ENCODE results near the gene NUS1.
"Not testable (repeated sequence)": the region's sequence is repeated elsewhere in the genome, so short reads cannot be mapped to it uniquely, and the experiment has no call there.

NUS1 gene

DNA sequence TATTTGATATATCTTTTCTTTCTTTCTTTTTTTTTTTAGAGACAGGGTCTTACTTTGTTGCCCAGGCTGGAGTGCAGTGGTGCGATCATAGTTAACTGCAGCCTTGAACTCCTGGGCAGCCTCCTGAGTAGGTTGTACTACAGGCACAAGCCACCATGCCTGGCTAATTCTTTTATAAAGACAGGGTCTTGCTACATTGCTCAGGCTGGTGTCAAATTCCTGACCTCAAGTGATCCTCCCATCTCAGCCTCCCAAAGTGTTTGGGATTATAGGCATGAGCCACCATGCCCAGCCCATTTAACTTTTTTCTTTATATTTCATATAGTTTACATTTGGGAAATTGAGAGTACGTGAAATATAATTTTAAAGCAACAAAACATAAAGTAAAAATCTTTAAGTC, 10.1 kb downstream of the NUS1 start:
- Histone ChIP-seq H2AFZ (no peak overlapping the region), H3K36me3 (ENCODE audit: control insufficient read depth, insufficient read depth, low read length) (no peaks in the 10 kb centered on the region), H3K27ac (no peak overlapping the region), H3K27me3 (ENCODE audit: control insufficient read depth, insufficient read depth, low read length) (no peaks in the 10 kb centered on the region), H3K79me2 (peaks cover 7% of the 10 kb centered on the region), H3K4me1 (peaks cover 2% of the 10 kb centered on the region), H3K9ac (no peak overlapping the region), H3K4me2 (ENCODE audit: low read length) (no peak overlapping the region), H3K4me3 (ENCODE audit: low read depth, low read length) (no peak overlapping the region), H3K9me3 (ENCODE audit: control insufficient read depth, low read length) (no peaks in the 10 kb centered on the region)
- TF ChIP-seq, protein P1, sequence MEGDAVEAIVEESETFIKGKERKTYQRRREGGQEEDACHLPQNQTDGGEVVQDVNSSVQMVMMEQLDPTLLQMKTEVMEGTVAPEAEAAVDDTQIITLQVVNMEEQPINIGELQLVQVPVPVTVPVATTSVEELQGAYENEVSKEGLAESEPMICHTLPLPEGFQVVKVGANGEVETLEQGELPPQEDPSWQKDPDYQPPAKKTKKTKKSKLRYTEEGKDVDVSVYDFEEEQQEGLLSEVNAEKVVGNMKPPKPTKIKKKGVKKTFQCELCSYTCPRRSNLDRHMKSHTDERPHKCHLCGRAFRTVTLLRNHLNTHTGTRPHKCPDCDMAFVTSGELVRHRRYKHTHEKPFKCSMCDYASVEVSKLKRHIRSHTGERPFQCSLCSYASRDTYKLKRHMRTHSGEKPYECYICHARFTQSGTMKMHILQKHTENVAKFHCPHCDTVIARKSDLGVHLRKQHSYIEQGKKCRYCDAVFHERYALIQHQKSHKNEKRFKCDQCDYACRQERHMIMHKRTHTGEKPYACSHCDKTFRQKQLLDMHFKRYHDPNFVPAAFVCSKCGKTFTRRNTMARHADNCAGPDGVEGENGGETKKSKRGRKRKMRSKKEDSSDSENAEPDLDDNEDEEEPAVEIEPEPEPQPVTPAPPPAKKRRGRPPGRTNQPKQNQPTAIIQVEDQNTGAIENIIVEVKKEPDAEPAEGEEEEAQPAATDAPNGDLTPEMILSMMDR (IDR thresholded peaks at IDR 0.05) = no peak

DNA sequence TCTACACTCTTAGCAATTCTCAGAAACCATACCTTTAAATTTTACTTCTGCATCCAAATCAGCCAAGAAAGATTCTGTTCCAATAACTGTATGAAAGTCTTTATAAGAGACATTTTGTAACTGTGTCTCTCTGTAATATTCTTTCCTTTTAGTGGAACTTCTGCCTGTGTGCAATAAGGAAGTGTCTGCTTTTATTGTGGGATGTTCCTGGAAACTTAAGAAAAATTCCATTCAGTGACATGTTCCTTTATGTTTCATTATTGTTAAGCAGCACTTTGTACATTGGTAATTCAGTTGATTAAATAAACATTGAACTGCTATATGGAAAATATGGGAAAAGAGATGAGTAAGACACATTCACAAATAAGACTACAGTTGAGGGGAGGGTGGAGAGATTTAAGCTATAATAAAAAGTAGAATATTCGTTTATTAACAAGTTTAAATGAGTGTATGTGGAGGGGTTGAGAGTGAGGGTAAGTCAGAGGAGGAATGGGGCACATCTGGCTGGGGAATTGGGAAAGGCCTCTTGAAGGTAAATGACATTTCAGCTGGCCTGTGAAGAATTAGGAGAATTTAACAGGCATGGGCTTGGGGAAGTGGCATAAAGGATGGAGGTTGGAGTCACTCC, 11.9 kb downstream of the NUS1 start:
- Histone ChIP-seq H3K4me1 (peaks cover 2% of the 10 kb centered on the region), H3K4me2 (ENCODE audit: low read length) (no peak overlapping the region), H3K36me3 (ENCODE audit: control insufficient read depth, insufficient read depth, low read length) (no peaks in the 10 kb centered on the region), H3K27ac (no peak overlapping the region), H3K9me3 (ENCODE audit: control insufficient read depth, low read length) (no peaks in the 10 kb centered on the region), H2AFZ (no peak overlapping the region), H3K9ac (no peak overlapping the region), H3K27me3 (ENCODE audit: control insufficient read depth, insufficient read depth, low read length) (no peaks in the 10 kb centered on the region), H3K79me2 (peaks cover 7% of the 10 kb centered on the region), H3K4me3 (ENCODE audit: low read depth, low read length) (no peak overlapping the region)
- TF ChIP-seq, protein P1 (IDR thresholded peaks at IDR 0.05) = no peak

DNA sequence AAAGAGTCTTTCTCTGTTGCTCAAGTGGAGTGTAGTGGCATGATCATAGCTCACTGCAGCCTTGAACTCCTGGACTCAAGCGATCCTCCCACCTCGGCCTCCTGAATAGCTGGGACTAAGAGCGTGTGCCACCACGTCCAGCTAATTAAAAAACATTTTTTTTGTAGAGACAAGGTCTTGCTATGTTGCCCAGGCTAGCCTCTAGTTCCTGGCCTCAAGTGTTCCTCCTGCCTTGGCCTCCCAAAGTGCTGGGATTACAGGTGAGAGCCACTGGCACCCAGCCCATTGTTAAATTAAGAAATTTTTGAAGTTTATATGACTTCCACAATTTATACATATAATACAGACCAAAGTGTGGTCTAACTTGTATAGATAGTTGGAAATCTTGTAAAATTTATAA, 14.3 kb downstream of the NUS1 start:
- not testable (repeated sequence) for H3K4me1 ChIP-seq; H3K36me3 ChIP-seq (ENCODE audit: control insufficient read depth, insufficient read depth, low read length); H3K4me2 ChIP-seq (ENCODE audit: low read length); H3K27me3 ChIP-seq (ENCODE audit: control insufficient read depth, insufficient read depth, low read length); H2AFZ ChIP-seq; H3K4me3 ChIP-seq (ENCODE audit: low read depth, low read length); H3K9ac ChIP-seq; H3K9me3 ChIP-seq (ENCODE audit: control insufficient read depth, low read length); H3K27ac ChIP-seq; H3K79me2 ChIP-seq

DNA sequence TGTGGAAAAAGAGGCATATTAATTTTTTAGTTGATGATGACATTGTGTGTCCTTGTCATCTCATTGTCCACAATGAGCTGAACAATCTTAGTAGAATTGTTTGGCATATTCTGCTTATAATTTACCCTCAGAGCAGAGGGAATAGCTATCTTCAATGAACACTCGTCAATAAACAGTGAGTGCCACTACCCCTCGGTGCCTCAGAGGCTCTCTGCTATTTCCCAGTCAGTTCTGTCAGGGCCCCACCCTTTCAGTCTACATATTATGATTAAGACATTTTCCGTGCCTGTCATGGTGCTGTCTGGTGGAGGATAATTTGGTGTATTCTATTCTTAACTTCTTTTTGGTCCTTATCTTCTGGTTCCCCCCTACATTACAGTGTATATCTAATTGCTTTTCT, 31.2 kb downstream of the NUS1 start:
- Histone ChIP-seq H3K4me1 (no peaks in the 10 kb centered on the region), H3K4me3 (ENCODE audit: low read depth, low read length) (no peak overlapping the region), H3K9me3 (ENCODE audit: control insufficient read depth, low read length) (no peaks in the 10 kb centered on the region), H3K9ac (no peak overlapping the region), H3K27ac (no peak overlapping the region), H2AFZ (no peak overlapping the region), H3K36me3 (ENCODE audit: control insufficient read depth, insufficient read depth, low read length) (no peaks in the 10 kb centered on the region), H3K79me2 (no peaks in the 10 kb centered on the region), H3K27me3 (ENCODE audit: control insufficient read depth, insufficient read depth, low read length) (no peaks in the 10 kb centered on the region), H3K4me2 (ENCODE audit: low read length) (no peak overlapping the region)
- TF ChIP-seq, protein P1 (IDR thresholded peaks at IDR 0.05) = no peak

DNA sequence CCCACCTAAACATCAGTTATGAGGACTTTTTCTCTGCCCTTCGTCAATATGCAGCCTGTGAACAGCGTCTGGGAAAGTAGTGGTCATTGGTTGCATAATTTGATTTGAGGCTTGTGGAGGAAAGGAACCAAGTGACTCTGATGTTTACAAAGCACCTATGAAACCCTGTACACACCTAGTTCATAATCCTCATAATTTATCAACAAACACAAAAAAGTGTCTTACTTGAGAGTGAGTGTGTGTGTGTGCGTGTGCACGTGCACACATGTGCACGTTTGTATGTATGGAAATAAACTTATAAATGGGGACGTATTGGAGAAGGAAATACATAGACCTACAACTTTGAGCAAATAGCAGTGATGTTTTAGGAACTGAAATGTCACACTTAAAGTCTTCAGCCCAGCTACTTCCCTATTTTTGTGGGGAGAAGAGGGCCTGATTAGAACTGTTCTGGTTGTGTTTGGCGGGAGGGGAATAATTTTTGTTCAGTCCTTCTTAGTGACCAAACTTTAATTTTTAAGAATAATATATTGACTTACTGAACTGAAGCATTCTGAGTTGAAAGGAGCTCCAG, 31.8 kb downstream of the NUS1 start:
- H3K79me2 ChIP-seq; H3K4me3 ChIP-seq (ENCODE audit: low read depth, low read length); H3K9me3 ChIP-seq (ENCODE audit: control insufficient read depth, low read length); H3K9ac ChIP-seq; H3K27ac ChIP-seq; H3K4me1 ChIP-seq; H3K36me3 ChIP-seq (ENCODE audit: control insufficient read depth, insufficient read depth, low read length); H3K27me3 ChIP-seq (ENCODE audit: control insufficient read depth, insufficient read depth, low read length); H2AFZ ChIP-seq; H3K4me2 ChIP-seq (ENCODE audit: low read length): not testable (repeated sequence)

DNA sequence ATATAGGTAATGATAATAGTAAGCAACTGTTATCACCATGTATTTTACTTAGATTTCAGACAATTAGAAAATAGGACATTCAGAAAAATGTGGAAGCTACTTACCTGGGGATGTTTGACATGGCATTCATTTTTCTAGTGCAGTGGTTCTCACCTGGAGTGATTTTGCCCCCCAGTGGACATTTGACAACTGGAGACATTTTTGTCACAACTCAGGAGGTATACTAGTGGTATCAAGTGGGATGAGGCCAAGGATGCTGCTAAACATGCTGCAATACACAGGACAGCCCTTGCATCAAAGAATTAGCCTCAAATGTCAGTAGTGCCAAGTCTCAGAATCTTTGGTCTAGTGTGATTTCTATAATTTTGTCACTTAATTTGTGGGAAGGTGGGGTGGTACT, 36.1 kb downstream of the NUS1 start:
- Histone ChIP-seq H3K4me2 (ENCODE audit: low read length) (no peak overlapping the region), H3K4me1 (no peaks in the 10 kb centered on the region)

More for the DNA sequence above, 36.1 kb downstream of the NUS1 start:
- H3K27me3 ChIP-seq (ENCODE audit: control insufficient read depth, insufficient read depth, low read length) = no peaks in the 10 kb centered on the region
- no peaks in the 10 kb centered on the region for H3K79me2 ChIP-seq
- H3K9ac ChIP-seq = no peak overlapping the region
- H3K36me3 ChIP-seq (ENCODE audit: control insufficient read depth, insufficient read depth, low read length) = no peaks in the 10 kb centered on the region
- H3K4me3 ChIP-seq (ENCODE audit: low read depth, low read length) = no peak overlapping the region
- H3K27ac ChIP-seq = no peak overlapping the region
- no peak overlapping the region for H2AFZ ChIP-seq
- TF ChIP-seq, protein P1 (IDR thresholded peaks at IDR 0.05) = peak; percentile 7
- no peaks in the 10 kb centered on the region for H3K9me3 ChIP-seq (ENCODE audit: control insufficient read depth, low read length)

All from parathyroid adenoma (tissue), 2 donors.